MM.1S (cell line): ENCODE measurements around the gene INTS13.

Experiments
- CTCF ChIP-seq: fragments of 300-600 bp; sonication (generic); IDR thresholded peaks from 2 replicates; pipeline ENCODE4 v1.5.1; 2016; ENCODE audit warnings: antibody characterized with exemption, low read length, mixed read lengths
- EZH2 ChIP-seq: fragments of 300-600 bp; sonication (generic); optimal IDR thresholded peaks from 2 replicates; pipeline ENCODE3; 2017; ENCODE audit warnings: low read depth, mild to moderate bottlenecking, antibody characterized with exemption, low read length, mixed read lengths
- EZH2phosphoT487 ChIP-seq: fragments of 300-600 bp; sonication (generic); IDR thresholded peaks from 2 replicates; pipeline ENCODE4 v1.6.1; 2018; ENCODE audit warnings: antibody characterized with exemption, low read length

GRCh38 chr12:26979733-26980132 is 42.0 kb upstream of the INTS13 start:
- TF ChIP-seq CTCF (no peak), EZH2 (no peak), EZH2phosphoT487 (no peak)
